ENCODE data around the gene LRP3. TPM values are rescaled to one million over a fixed set of nuclear protein-coding genes. Genes with fewer than 3 reads are reported as not detected.

The LRP3 gene
- total and polyA plus RNA-seq, 2 experiments from 2014 or later = 3.5 to 62.7 TPM

DNA sequence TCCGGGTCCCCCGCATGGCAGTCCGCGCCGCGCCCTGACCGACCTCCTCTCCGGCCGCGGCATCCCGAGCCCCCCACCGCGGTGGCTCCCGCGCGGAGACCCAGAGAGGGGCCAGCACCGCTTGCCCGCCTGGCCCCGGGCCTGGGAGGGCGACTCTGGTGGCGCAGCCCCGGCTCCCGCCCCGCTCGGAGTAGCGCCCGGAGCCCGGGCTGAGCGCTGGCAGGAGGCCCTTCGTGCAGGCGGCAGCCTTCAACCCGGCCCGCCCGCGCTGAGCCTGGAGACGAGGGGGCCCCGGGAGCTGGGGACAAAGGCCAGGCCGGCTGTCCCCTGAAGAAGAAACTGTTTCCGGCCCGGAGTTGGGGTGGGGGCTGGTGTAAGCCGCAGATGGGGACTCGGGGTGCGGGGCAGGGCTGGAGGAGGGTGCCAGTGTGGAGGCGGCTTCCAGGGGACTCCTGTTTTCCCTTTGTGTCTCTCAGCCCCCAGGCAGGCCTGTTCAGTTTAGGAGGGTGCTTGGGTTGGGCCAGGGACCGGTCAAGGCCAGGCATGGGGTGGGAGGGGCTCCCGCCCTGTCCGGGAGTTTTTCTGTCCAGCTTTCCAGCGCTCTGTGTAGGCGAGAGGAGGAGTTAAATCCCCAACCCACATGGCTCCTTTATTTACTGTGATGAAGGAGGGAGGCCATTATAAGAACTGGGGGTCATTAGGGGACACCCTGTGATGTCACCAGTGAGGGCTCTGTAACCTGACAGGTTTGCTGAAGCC lies 935 bp downstream of the LRP3 start:
- TF ChIP-seq, protein P1, sequence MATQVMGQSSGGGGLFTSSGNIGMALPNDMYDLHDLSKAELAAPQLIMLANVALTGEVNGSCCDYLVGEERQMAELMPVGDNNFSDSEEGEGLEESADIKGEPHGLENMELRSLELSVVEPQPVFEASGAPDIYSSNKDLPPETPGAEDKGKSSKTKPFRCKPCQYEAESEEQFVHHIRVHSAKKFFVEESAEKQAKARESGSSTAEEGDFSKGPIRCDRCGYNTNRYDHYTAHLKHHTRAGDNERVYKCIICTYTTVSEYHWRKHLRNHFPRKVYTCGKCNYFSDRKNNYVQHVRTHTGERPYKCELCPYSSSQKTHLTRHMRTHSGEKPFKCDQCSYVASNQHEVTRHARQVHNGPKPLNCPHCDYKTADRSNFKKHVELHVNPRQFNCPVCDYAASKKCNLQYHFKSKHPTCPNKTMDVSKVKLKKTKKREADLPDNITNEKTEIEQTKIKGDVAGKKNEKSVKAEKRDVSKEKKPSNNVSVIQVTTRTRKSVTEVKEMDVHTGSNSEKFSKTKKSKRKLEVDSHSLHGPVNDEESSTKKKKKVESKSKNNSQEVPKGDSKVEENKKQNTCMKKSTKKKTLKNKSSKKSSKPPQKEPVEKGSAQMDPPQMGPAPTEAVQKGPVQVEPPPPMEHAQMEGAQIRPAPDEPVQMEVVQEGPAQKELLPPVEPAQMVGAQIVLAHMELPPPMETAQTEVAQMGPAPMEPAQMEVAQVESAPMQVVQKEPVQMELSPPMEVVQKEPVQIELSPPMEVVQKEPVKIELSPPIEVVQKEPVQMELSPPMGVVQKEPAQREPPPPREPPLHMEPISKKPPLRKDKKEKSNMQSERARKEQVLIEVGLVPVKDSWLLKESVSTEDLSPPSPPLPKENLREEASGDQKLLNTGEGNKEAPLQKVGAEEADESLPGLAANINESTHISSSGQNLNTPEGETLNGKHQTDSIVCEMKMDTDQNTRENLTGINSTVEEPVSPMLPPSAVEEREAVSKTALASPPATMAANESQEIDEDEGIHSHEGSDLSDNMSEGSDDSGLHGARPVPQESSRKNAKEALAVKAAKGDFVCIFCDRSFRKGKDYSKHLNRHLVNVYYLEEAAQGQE (IDR thresholded peaks at IDR 0.05; ENCODE audit: unreplicated experiment) = no peak
- TF ChIP-seq, protein P2, sequence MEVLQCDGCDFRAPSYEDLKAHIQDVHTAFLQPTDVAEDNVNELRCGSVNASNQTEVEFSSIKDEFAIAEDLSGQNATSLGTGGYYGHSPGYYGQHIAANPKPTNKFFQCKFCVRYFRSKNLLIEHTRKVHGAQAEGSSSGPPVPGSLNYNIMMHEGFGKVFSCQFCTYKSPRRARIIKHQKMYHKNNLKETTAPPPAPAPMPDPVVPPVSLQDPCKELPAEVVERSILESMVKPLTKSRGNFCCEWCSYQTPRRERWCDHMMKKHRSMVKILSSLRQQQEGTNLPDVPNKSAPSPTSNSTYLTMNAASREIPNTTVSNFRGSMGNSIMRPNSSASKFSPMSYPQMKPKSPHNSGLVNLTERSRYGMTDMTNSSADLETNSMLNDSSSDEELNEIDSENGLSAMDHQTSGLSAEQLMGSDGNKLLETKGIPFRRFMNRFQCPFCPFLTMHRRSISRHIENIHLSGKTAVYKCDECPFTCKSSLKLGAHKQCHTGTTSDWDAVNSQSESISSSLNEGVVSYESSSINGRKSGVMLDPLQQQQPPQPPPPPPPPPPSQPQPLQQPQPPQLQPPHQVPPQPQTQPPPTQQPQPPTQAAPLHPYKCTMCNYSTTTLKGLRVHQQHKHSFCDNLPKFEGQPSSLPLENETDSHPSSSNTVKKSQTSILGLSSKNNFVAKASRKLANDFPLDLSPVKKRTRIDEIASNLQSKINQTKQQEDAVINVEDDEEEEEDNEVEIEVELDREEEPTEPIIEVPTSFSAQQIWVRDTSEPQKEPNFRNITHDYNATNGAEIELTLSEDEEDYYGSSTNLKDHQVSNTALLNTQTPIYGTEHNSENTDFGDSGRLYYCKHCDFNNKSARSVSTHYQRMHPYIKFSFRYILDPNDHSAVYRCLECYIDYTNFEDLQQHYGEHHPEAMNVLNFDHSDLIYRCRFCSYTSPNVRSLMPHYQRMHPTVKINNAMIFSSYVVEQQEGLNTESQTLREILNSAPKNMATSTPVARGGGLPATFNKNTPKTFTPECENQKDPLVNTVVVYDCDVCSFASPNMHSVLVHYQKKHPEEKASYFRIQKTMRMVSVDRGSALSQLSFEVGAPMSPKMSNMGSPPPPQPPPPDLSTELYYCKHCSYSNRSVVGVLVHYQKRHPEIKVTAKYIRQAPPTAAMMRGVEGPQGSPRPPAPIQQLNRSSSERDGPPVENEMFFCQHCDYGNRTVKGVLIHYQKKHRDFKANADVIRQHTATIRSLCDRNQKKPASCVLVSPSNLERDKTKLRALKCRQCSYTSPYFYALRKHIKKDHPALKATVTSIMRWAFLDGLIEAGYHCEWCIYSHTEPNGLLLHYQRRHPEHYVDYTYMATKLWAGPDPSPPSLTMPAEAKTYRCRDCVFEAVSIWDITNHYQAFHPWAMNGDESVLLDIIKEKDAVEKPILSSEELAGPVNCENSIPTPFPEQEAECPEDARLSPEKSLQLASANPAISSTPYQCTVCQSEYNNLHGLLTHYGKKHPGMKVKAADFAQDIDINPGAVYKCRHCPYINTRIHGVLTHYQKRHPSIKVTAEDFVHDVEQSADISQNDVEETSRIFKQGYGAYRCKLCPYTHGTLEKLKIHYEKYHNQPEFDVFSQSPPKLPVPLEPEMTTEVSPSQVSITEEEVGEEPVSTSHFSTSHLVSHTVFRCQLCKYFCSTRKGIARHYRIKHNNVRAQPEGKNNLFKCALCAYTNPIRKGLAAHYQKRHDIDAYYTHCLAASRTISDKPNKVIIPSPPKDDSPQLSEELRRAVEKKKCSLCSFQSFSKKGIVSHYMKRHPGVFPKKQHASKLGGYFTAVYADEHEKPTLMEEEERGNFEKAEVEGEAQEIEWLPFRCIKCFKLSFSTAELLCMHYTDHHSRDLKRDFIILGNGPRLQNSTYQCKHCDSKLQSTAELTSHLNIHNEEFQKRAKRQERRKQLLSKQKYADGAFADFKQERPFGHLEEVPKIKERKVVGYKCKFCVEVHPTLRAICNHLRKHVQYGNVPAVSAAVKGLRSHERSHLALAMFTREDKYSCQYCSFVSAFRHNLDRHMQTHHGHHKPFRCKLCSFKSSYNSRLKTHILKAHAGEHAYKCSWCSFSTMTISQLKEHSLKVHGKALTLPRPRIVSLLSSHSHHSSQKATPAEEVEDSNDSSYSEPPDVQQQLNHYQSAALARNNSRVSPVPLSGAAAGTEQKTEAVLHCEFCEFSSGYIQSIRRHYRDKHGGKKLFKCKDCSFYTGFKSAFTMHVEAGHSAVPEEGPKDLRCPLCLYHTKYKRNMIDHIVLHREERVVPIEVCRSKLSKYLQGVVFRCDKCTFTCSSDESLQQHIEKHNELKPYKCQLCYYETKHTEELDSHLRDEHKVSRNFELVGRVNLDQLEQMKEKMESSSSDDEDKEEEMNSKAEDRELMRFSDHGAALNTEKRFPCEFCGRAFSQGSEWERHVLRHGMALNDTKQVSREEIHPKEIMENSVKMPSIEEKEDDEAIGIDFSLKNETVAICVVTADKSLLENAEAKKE (CRISPR knock-in tag; IDR thresholded peaks at IDR 0.05) = no peak
- TF ChIP-seq EZH2 (IDR thresholded peaks at IDR 0.05; ENCODE audit: low read depth, unreplicated experiment) = peak; percentile 32
- no peak overlapping the region for H3K27ac Mint-ChIP-seq
- no peaks in the 10 kb centered on the region; the same call in 1 of the 3 replicates for H3K36me3 Mint-ChIP-seq (ENCODE audit: low read depth)
- peaks cover 24% of the 10 kb centered on the region for H3K27me3 Mint-ChIP-seq (ENCODE audit: insufficient read depth, low read depth, poor library complexity)
- H3K27me3 ChIP-seq (ENCODE audit: insufficient read depth) = peaks cover 23% of the 10 kb centered on the region
- ATAC-seq = peak; percentile 72
- H4K20me1 ChIP-seq (replicated peaks; ENCODE audit: insufficient read depth) = no peaks in the 10 kb centered on the region
- no peaks in the 10 kb centered on the region; the same call in 2 of the 3 replicates for H3K4me1 Mint-ChIP-seq
- peak; percentile 58 for DNase-seq (ENCODE audit: low spot score)
- no peaks in the 10 kb centered on the region for H3K36me3 ChIP-seq (ENCODE audit: insufficient read depth)
- peak overlapping the region; percentile 69 for H3K4me3 ChIP-seq
- no peaks in the 10 kb centered on the region for H3K79me2 ChIP-seq (replicated peaks; ENCODE audit: insufficient read depth)
- peak overlapping the region; percentile 78 for H3K4me3 Mint-ChIP-seq
- no peaks in the 10 kb centered on the region for H3F3A ChIP-seq (replicated peaks; ENCODE audit: low read depth)
- H3K4me2 ChIP-seq = peak overlapping the region; percentile 89
- H3K9me2 ChIP-seq (ENCODE audit: insufficient read depth) = no peaks in the 10 kb centered on the region
- H3K9me3 Mint-ChIP-seq = no peaks in the 10 kb centered on the region; the same call in 2 of the 3 replicates
- H2AFZ ChIP-seq = peak overlapping the region; percentile 93
- no peak overlapping the region for H3K27ac ChIP-seq (ENCODE audit: low read depth)
- H3K4me1 ChIP-seq (ENCODE audit: insufficient read depth) = peaks cover 5% of the 10 kb centered on the region; the same call in 1 of the 2 replicates
